Osteoblast (primary cell): ENCODE results near the gene COL11A1. TPM values are rescaled to one million over a fixed set of nuclear protein-coding genes. Genes with fewer than 3 reads are reported as not detected.

Experiments
- DNase-seq: peaks from one replicate; pipeline ENCODE4 v3.0.0; 2011; ENCODE audit warnings: low spot score, mixed read lengths; ENCODE audit not compliant: insufficient read length; ENCODE audit errors: missing footprints
- H2AFZ ChIP-seq: 2 replicates; pipeline ENCODE4 v1.6.0; 2011; ENCODE audit warnings: mild to moderate bottlenecking, low read length
- H3K27ac ChIP-seq: 2 replicates; pipeline ENCODE4 v1.5.1; 2011; ENCODE audit warnings: mild to moderate bottlenecking, low read depth, low read length, moderate library complexity
- H3K27me3 ChIP-seq: 2 replicates; pipeline ENCODE4 v1.6.0; 2012; ENCODE audit warnings: mild to moderate bottlenecking, control low read depth, inconsistent platforms, low read length, moderate library complexity; ENCODE audit not compliant: insufficient read depth
- H3K36me3 ChIP-seq: 2 replicates; pipeline ENCODE4 v1.5.1; 2011; ENCODE audit warnings: mild to moderate bottlenecking, low read length, control low read depth, moderate library complexity; ENCODE audit not compliant: insufficient read depth
- H3K4me1 ChIP-seq: 2 replicates; pipeline ENCODE4 v1.5.1; 2011; ENCODE audit warnings: mild to moderate bottlenecking, low read length, control low read depth, moderate library complexity; ENCODE audit not compliant: insufficient read depth
- H3K4me2 ChIP-seq: 2 replicates; pipeline ENCODE4 v1.6.0; 2011; ENCODE audit warnings: mild to moderate bottlenecking, low read length; ENCODE audit not compliant: insufficient read depth
- H3K4me3 ChIP-seq: fragments of 200-600 bp; sonication (generic); 3 replicates; pipeline ENCODE4 v1.5.1; 2012; ENCODE audit warnings: mild to moderate bottlenecking, low read length, inconsistent platforms; ENCODE audit not compliant: insufficient read depth
- H3K79me2 ChIP-seq: 2 replicates; pipeline ENCODE4 v1.6.0; 2012; ENCODE audit warnings: mild to moderate bottlenecking, low read length, control low read depth, inconsistent platforms; ENCODE audit not compliant: insufficient read depth
- H3K9me3 ChIP-seq: 2 replicates; pipeline ENCODE4 v1.5.1; 2011; ENCODE audit warnings: low read depth, low read length, control low read depth
- H4K20me1 ChIP-seq: 2 replicates; pipeline ENCODE4 v1.6.0; 2012; ENCODE audit warnings: mild to moderate bottlenecking, low read length, control low read depth; ENCODE audit not compliant: insufficient read depth
- CTCF ChIP-seq: IDR thresholded peaks from 2 replicates; pipeline ENCODE4 v1.5.1; 2011; ENCODE audit warnings: mild to moderate bottlenecking, low read depth, low read length, moderate library complexity; ENCODE audit errors: extremely low read depth
- total RNA-seq: library from RNA; depleted of rRNA; stranded (reverse); fragments of >200 nt; gene quantifications from 2 replicates; pipeline ENCODE4 v1.2.3, GENCODE V29; 2012

Gene COL11A1
- total RNA-seq, 1 donor = 158 TPM

- Histone ChIP-seq H3K4me1 (peaks cover 15% of the 10 kb centered on the region), H3K27me3 (no peaks in the 10 kb centered on the region), H4K20me1 (no peaks in the 10 kb centered on the region), H2AFZ (no peak overlapping the region), H3K27ac (no peak overlapping the region), H3K79me2 (no peaks in the 10 kb centered on the region), H3K9me3 (no peaks in the 10 kb centered on the region), H3K4me3 (no peak overlapping the region), H3K36me3 (no peaks in the 10 kb centered on the region), H3K4me2 (no peak overlapping the region)
- TF ChIP-seq CTCF = no peak
- DNase-seq = no peak
Observed at GRCh38 chr1:102875756-102876155, 232.6 kb downstream of the COL11A1 start.

GRCh38 chr1:102872526-102872925, 235.8 kb downstream of the COL11A1 start:
- H3K4me1 ChIP-seq = no peaks in the 10 kb centered on the region
- H3K79me2 ChIP-seq = no peaks in the 10 kb centered on the region
- no peak overlapping the region for H3K27ac ChIP-seq
- TF ChIP-seq CTCF = no peak
- no peaks in the 10 kb centered on the region for H3K27me3 ChIP-seq
- H4K20me1 ChIP-seq = no peaks in the 10 kb centered on the region
- H3K4me2 ChIP-seq = no peak overlapping the region
- H3K4me3 ChIP-seq = no peak overlapping the region
- no peaks in the 10 kb centered on the region for H3K36me3 ChIP-seq
- no peak for DNase-seq
- no peak overlapping the region for H2AFZ ChIP-seq
- H3K9me3 ChIP-seq = no peaks in the 10 kb centered on the region

GRCh38 chr1:102872097-102872496, 236.2 kb downstream of the COL11A1 start:
- H3K36me3 ChIP-seq = no peaks in the 10 kb centered on the region
- H3K27me3 ChIP-seq = no peaks in the 10 kb centered on the region
- no peak overlapping the region for H2AFZ ChIP-seq
- no peak for DNase-seq
- H3K4me1 ChIP-seq = no peaks in the 10 kb centered on the region
- H3K9me3 ChIP-seq = no peaks in the 10 kb centered on the region
- no peak overlapping the region for H3K4me3 ChIP-seq
- no peak overlapping the region for H3K27ac ChIP-seq
- no peak overlapping the region for H3K4me2 ChIP-seq
- no peak for TF ChIP-seq CTCF
- no peaks in the 10 kb centered on the region for H4K20me1 ChIP-seq
- H3K79me2 ChIP-seq = no peaks in the 10 kb centered on the region

GRCh38 chr1:102863704-102864103, 244.6 kb downstream of the COL11A1 start:
- no peak for DNase-seq
- Histone ChIP-seq H3K9me3 (no peaks in the 10 kb centered on the region), H3K79me2 (no peaks in the 10 kb centered on the region), H4K20me1 (no peaks in the 10 kb centered on the region), H3K4me3 (no peak overlapping the region), H3K27me3 (no peaks in the 10 kb centered on the region), H3K36me3 (no peaks in the 10 kb centered on the region), H2AFZ (peak overlapping the region; percentile 28), H3K4me2 (no peak overlapping the region), H3K4me1 (no peaks in the 10 kb centered on the region), H3K27ac (no peak overlapping the region)
- TF ChIP-seq CTCF = no peak
